SU-DHL-6 (cell line): ENCODE results near the gene GFER.

ENCODE experiments used
- EZH2phosphoT487 ChIP-seq: fragments of 200-600 bp; sonication (generic), shearing (Covaris generic); conservative IDR thresholded peaks from 2 replicates; pipeline ENCODE4 v1.6.1; 2018; ENCODE audit warnings: mild to moderate bottlenecking, antibody characterized with exemption, low read length, moderate library complexity, mixed read lengths
- TF ChIP-seq, protein P1 (sequence below): fragments of 200-600 bp; sonication (generic); IDR thresholded peaks from one replicate; pipeline ENCODE4 v1.5.1; 2017; ENCODE audit warnings: antibody characterized with exemption, mild to moderate bottlenecking, low read length, moderate library complexity; ENCODE audit not compliant: insufficient read depth, poor library complexity, severe bottlenecking

DNA sequence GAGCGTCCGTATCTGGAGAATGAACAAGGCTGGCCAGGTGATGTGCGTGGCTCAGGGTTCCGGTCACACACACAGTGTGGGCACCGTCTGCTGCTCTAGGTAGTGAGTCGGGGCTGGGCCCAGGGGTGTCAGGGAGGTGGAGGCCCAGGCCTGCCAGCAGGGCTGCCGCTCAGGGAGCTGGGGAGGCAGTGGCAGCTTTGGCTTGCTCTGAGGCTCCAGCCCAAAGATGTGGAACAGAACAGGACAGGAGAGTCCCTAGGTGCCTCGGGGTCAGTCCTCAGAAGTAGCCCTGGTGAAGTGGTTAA is 7.8 kb upstream of the GFER start:
- TF ChIP-seq, protein P1, sequence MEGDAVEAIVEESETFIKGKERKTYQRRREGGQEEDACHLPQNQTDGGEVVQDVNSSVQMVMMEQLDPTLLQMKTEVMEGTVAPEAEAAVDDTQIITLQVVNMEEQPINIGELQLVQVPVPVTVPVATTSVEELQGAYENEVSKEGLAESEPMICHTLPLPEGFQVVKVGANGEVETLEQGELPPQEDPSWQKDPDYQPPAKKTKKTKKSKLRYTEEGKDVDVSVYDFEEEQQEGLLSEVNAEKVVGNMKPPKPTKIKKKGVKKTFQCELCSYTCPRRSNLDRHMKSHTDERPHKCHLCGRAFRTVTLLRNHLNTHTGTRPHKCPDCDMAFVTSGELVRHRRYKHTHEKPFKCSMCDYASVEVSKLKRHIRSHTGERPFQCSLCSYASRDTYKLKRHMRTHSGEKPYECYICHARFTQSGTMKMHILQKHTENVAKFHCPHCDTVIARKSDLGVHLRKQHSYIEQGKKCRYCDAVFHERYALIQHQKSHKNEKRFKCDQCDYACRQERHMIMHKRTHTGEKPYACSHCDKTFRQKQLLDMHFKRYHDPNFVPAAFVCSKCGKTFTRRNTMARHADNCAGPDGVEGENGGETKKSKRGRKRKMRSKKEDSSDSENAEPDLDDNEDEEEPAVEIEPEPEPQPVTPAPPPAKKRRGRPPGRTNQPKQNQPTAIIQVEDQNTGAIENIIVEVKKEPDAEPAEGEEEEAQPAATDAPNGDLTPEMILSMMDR: no peak
- TF ChIP-seq EZH2phosphoT487: no peak
